SU-DHL-6 (cell line): ENCODE measurements around the gene PAFAH1B1.

Experiments used
- H2AFZ ChIP-seq: fragments of 200-600 bp; sonication (generic); 2 replicates; pipeline ENCODE4 v1.6.1; 2014; ENCODE audit warnings: low read depth, mild to moderate bottlenecking, moderate library complexity, mixed read lengths, antibody characterized with exemption, low read length; ENCODE audit not compliant: severe bottlenecking
- H3F3A ChIP-seq: fragments of 200-600 bp; shearing (Covaris generic); 2 replicates; pipeline ENCODE4 v1.6.0; 2016; ENCODE audit warnings: antibody characterized with exemption, mild to moderate bottlenecking; ENCODE audit not compliant: insufficient read depth
- H3K27ac ChIP-seq: fragments of 200-600 bp; sonication (generic); 2 replicates; pipeline ENCODE4 v1.5.1; 2016; ENCODE audit warnings: low read depth, mild to moderate bottlenecking, low read length, moderate library complexity, mixed read lengths
- H3K27me3 ChIP-seq: fragments of 200-600 bp; sonication (generic), shearing (Covaris generic); 2 replicates; pipeline ENCODE4 v1.6.0; 2014; ENCODE audit warnings: mild to moderate bottlenecking, low read length
- H3K36me3 ChIP-seq: fragments of 200-600 bp; sonication (generic); 2 replicates; pipeline ENCODE4 v1.6.1; 2014; ENCODE audit warnings: mild to moderate bottlenecking, low read length, mixed read lengths
- H3K4me2 ChIP-seq: fragments of 300-600, 200-600 bp; shearing (Covaris generic), sonication (generic); 2 replicates; pipeline ENCODE4 v1.6.0; 2014; ENCODE audit warnings: low read length, low read depth, mild to moderate bottlenecking; ENCODE audit not compliant: poor library complexity, severe bottlenecking
- H3K4me3 ChIP-seq: fragments of 200-600 bp; sonication (generic); 2 replicates; pipeline ENCODE4 v1.5.1; 2014; ENCODE audit warnings: antibody characterized with exemption, low read length, mild to moderate bottlenecking, mixed read lengths; ENCODE audit not compliant: insufficient read depth, poor library complexity, severe bottlenecking
- H3K79me2 ChIP-seq: fragments of 200-600 bp; sonication (generic); 2 replicates; pipeline ENCODE4 v1.6.1; 2014; ENCODE audit warnings: mild to moderate bottlenecking, low read length, moderate library complexity; ENCODE audit not compliant: insufficient read depth
- H3K9ac ChIP-seq: fragments of 200-600 bp; sonication (generic); 2 replicates; pipeline ENCODE4 v1.7.0; 2014; ENCODE audit warnings: mild to moderate bottlenecking, low read length
- H3K9me2 ChIP-seq: fragments of 200-600 bp; sonication (generic); replicated peaks from 2 replicates; pipeline ENCODE4 v1.6.1; 2014; ENCODE audit warnings: low read length; ENCODE audit not compliant: insufficient read depth
- H3K9me3 ChIP-seq: fragments of 200-600 bp; sonication (generic); 2 replicates; pipeline ENCODE4 v1.6.1; 2014; ENCODE audit warnings: low read length, mixed read lengths; ENCODE audit not compliant: insufficient read depth
- H4K20me1 ChIP-seq: fragments of 200-600 bp; sonication (generic); 2 replicates; pipeline ENCODE4 v1.6.1; 2014; ENCODE audit warnings: low read depth, mild to moderate bottlenecking, antibody characterized with exemption, low read length, moderate library complexity, mixed read lengths
- CTCF ChIP-seq: fragments of 200-600 bp; sonication (generic); IDR thresholded peaks from one replicate; pipeline ENCODE4 v1.5.1; 2017; ENCODE audit warnings: antibody characterized with exemption, mild to moderate bottlenecking, low read length, moderate library complexity; ENCODE audit not compliant: insufficient read depth, poor library complexity, severe bottlenecking
- EZH2phosphoT487 ChIP-seq: fragments of 200-600 bp; sonication (generic), shearing (Covaris generic); conservative IDR thresholded peaks from 2 replicates; pipeline ENCODE4 v1.6.1; 2018; ENCODE audit warnings: mild to moderate bottlenecking, antibody characterized with exemption, low read length, moderate library complexity, mixed read lengths

Gene PAFAH1B1

GRCh38 chr17:2636169-2636930 lies 42.9 kb downstream of the PAFAH1B1 start:
- H3K27ac ChIP-seq, result no peak overlapping the region
- H4K20me1 ChIP-seq, result peaks cover 30% of the 10 kb centered on the region
- H3K9me3 ChIP-seq, result no peaks in the 10 kb centered on the region
- TF ChIP-seq EZH2phosphoT487, result no peak
- TF ChIP-seq CTCF, result no peak
- peaks cover 24% of the 10 kb centered on the region; the same call in 1 of the 2 replicates for H3K36me3 ChIP-seq
- no peaks in the 10 kb centered on the region for H3K27me3 ChIP-seq
- 0 out of 2 replicates have a peak, but pooled peaks cover 4% of the 10 kb centered on the region for H3F3A ChIP-seq
- H3K79me2 ChIP-seq, result peaks cover 98% of the 10 kb centered on the region
- no peak overlapping the region for H3K4me2 ChIP-seq
- no peak overlapping the region for H2AFZ ChIP-seq
- no peaks in the 10 kb centered on the region for H3K9me2 ChIP-seq
- no peak overlapping the region for H3K4me3 ChIP-seq
- no peak overlapping the region for H3K9ac ChIP-seq

GRCh38 chr17:2637422-2637821 lies 44.0 kb downstream of the PAFAH1B1 start:
- Histone ChIP-seq H2AFZ (no peak overlapping the region), H3K9me3 (no peaks in the 10 kb centered on the region), H3K9ac (no peak overlapping the region), H4K20me1 (peaks cover 31% of the 10 kb centered on the region), H3K27me3 (no peaks in the 10 kb centered on the region), H3F3A (0 out of 2 replicates have a peak, but pooled peaks cover 4% of the 10 kb centered on the region), H3K79me2 (peaks cover 98% of the 10 kb centered on the region), H3K27ac (no peak overlapping the region), H3K9me2 (no peaks in the 10 kb centered on the region), H3K4me2 (no peak overlapping the region), H3K36me3 (peaks cover 25% of the 10 kb centered on the region), H3K4me3 (no peak overlapping the region)
- TF ChIP-seq EZH2phosphoT487 (no peak), CTCF (no peak)

- Histone ChIP-seq H3K9me2 (no peaks in the 10 kb centered on the region), H3K27ac (no peak overlapping the region), H2AFZ (no peak overlapping the region), H3K9ac (no peak overlapping the region), H3K79me2 (peaks cover 72% of the 10 kb centered on the region), H3K9me3 (no peaks in the 10 kb centered on the region), H3F3A (peaks cover 9% of the 10 kb centered on the region; the same call in 1 of the 2 replicates), H3K4me3 (no peak overlapping the region), H3K4me2 (no peak overlapping the region), H3K27me3 (no peaks in the 10 kb centered on the region), H4K20me1 (0 out of 2 replicates have a peak, but pooled peaks cover 10% of the 10 kb centered on the region), H3K36me3 (peaks cover 15% of the 10 kb centered on the region)
- TF ChIP-seq EZH2phosphoT487, result no peak
- TF ChIP-seq CTCF, result no peak
Measured at GRCh38 chr17:2644971-2645370, 51.5 kb downstream of the PAFAH1B1 start.
